NCI-H1694 (cell line): ENCODE data around the gene ITPR3.

Experiments used
- DNase-seq: peaks from one replicate; lab custom pipeline; 2025; lab: John Stamatoyannopoulos, UW

The ITPR3 gene

DNA sequence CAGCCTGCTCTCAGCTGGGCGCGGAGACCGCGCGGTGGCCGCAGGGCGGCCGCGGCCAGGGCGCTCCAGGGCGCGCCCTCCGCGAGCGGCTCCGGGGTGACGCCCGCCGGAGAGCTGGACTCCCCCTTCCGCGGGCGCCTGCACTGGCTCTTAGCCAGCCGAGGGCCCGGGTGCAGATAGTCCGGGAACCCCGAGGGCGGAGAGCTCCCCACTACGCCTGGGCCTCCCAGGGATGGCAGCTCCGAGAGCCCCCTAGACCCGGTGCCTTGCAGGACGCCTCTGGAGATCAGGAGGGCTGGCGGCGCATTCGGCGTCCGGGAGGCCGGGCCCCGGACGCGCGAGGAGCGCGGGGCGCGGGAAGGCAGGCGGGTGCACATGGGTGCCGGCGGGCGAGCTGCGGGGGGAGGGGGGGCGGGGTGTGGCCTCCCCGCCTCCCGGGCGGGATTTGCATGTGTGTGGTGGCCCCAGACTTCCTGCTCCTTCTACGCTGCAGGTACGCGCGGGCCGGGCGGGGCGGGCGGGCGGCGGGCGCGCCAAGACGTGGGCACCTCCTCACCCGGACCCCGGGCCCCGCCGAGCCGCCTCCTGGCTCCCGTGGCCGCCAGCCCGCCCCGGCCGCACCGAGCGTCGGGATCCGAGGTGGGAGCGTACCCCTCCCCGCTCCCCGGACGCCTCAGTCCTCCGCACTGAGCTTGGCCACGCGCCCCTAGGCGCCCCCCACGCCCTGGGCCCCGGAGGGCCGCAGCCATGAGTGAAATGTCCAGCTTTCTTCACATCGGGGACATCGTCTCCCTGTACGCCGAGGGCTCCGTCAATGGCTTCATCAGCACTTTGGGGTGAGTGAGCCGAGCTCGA is at the start of gene ITPR3:
TSS of gene ITPR3 (plus strand) at position 467 of the 855 bp plus-strand sequence. CDS start at position 748, 281 bp downstream.
- no peak for DNase-seq

- no peak for DNase-seq
Observed at GRCh38 chr6:33571637-33572316, 49.3 kb upstream of the ITPR3 start.

- DNase-seq: no peak
Observed at GRCh38 chr6:33575211-33575610, 45.9 kb upstream of the ITPR3 start.

DNA sequence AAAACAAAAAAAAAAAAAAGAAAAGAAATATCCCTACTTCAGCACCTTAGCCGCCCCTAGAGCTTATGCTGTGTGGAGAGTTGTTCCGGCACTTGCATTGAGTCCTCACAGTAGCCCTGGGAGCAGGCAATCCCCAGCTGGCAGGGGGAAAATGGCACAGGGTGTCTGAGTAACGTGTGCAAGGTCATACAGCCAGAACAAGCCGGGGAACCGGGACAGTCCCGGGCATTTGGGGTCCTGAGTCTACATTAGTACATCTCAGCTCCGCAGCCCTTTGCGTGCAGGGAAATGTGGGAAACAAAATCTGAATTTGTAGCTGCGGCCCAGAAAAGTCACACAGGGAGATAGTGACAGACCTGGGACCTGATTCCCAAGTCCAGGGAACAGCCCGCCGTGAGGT is 44.5 kb upstream of the ITPR3 start:
- DNase-seq: no peak

- no peak for DNase-seq
Observed at GRCh38 chr6:33577106-33577535, 44.0 kb upstream of the ITPR3 start.

DNA sequence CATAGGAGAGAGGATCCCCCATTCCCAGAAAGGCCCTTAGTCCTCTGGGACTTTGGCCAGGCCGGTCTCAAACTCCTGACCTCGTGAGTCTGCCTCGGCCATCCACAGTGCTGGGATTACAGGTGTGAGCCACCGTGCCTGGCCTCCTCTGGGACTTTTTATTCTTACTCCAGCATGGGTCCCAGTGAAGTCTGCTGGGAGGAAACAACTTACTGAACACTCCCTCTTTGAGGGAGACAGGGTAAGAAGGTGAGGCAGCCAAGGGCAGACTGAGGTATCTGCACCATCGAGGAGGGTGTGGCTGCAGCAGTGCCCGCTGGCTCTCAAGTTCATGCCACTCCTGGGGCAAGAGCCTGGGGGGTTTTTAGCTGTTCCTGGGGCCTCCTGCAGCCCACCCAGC is 43.4 kb upstream of the ITPR3 start:
- no peak for DNase-seq

DNA sequence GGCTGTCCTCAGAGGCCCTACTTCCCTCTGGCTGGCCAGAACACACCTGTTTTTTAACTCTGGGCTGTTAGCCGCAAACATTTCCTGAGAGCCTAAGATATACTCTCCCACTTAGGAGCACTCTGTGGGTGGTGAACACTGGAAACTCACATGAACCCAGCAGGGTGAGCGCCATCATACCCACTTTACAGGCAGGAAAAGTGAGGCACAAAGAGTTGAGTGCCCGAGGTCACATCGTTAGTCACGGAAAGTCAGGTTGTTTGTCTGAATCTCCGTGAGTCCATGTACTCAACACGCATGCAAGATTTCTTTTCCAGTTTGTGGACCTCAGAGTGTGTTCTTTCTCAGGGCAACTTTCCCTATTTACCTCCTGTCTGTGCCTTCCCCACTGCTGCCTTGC is 43.0 kb upstream of the ITPR3 start:
- no peak for DNase-seq

- DNase-seq: no peak
Observed at GRCh38 chr6:33578588-33579011, 42.5 kb upstream of the ITPR3 start.

DNA sequence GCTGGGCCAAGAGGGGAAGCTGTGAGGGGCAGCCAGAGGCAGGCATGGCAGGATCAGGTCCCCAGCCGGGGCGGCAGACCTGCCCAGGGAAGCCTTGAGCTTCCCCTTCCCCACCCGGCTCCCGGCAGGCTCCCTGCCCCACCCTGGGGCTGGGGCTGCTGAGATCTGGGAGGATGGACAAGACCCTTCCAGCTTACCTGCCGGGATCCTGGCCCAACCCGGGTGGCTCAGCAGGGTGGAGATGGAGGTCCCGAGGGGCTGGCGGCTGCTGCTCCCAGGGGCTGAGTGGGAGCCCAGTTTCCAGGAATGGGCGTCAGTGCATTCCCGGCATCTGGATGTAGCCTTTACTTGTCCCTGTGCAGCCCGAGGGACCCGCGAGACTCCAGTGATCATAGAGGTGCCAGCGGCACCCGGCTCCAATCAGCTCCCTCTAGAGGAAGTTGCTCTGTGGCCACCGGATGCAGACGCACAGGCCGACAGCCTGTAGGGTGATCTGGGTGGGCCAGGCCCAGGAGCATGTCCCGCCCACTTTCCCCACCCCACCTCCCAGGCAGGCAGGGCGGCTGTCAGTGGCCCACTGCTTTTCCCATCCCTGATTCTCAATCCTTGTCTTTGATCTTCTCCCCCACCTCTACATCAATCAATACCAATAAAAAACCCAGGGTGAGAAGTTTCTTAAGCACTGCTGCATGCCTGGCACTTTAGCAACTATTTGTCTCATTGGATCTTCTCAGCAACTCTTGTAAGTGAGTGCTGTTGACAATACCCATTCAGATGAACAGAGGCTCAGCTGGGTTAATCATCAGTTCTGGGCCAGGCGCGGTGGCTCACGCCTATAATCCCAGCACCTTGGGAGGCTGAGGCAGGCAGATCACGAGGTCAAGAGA is 41.1 kb upstream of the ITPR3 start, which contains the start of gene BAK1:
TSS of gene BAK1 (minus strand) at position 449 of the 887 bp plus-strand sequence. CDS start 2,672 bp downstream, outside the sequence.
- peak; percentile 87 for DNase-seq

GRCh38 chr6:33581186-33581585 is 39.9 kb upstream of the ITPR3 start:
- DNase-seq: no peak

DNA sequence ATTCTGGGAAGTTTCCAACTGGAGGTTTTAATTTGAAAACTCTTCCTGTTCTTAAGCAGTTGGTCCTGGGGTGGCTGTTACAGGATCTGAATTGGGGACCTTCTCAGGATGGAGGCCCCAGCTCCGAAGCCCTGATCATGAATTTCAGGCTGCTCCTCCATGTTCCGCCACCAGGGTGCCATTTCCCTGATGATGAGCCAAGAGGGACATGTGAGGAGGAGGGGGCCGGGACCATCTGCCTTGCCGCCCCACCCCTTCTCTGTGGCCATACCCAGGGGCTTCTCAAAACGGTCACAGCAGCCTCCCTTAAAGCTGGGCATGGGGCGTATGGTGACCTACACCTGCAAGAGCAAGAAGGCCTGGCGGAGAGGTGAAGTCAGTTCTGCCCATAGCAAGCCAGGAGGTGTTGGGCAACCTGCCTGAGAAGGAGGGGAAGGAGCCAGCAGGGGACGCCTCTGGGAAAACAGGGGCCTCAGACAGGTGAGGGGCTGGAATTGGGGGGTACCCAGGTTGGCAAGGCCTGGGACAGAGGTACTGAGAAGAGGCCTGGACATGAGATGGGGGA is 37.4 kb upstream of the ITPR3 start:
- DNase-seq: peak; percentile 62

DNA sequence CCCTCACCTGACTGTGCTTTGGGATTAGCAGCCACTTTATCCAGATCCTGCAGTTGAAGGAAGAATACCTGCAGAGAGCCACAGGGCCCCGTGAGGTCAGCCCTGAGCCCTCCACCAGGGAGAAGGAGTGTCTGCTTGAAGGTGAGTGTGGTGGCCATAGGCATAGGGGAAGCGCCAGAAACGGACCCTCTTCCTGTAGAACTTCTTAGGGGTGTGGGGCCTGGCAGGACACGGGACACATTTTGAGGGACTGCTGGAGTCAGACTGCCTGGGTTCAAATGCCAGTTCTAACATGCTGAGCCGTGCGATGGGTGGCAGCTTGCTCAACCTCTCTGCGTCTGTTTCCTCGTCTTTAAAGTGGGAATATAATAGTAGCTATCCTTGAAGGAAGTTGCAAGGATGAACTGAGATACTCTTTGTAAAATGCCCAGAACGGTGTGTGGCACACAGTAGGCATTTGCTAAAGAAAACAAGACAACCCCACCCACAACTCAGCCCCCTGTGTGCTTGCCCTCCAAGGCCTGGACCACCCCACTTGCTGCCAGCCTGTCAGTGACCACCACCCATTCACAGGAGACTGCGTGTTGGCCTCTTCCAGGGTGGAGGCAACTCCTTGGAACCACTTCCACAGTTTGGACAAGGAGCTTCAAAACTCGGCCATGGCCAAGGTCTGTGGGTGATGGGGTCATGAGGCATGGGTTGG is 36.3 kb upstream of the ITPR3 start:
- DNase-seq: no peak

DNA sequence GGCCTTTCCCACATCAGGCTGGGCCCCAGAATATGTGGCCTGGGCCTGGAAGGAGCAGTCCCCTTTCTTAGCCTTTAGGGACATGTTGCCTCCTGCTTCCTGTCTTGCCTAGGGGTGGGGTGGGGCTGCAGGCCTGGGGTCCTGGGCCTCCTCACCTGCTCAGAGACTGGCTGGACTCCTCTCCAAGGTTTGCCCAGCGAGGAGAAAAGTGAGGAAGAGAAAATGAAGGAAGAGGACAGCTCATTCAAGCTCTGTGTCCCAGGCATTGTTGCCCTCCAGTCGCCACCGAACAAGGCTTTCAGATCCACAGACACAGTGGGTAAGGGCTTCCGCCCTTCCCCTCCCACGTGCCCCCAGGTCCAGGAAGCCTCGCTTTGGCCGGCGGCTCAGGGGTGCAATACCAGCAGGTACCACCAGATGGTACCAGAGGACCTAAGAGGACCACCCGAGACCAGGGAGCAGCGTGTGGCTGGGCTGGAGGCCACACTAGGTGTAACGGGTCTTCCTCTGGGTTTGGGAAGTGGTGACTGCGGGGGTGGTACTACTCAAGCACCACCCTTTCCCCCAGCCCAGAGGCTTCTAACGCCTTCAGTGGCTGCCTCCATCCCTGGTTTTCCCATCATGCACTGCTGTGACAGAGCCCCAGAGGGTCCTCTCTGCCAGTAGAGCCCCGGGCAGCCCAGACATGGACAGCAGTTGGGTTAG is 35.6 kb upstream of the ITPR3 start:
- peak; percentile 44 for DNase-seq

GRCh38 chr6:33586108-33586640 is 34.9 kb upstream of the ITPR3 start:
- no peak for DNase-seq

DNA sequence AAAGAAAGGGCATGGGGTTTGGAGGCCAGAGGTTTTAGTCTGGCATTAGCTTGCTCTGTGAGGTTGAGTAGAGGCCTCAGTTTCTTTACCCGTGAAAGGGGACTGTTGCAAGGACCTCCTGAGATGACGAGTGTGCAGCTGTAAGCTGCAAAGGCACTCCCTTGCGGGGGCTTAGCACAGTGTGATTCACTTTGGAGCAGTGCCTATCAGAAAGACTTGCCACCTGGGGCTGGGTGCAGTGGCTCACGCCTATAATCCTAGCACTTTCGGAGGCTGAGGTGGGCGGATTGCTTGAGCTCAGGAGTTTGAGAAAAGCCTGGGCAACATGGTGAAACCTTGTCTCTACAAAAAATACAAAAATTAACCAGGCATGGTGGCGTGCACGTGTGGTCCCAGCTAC is 33.6 kb upstream of the ITPR3 start:
- no peak for DNase-seq

GRCh38 chr6:33588894-33589293 is 32.2 kb upstream of the ITPR3 start:
- DNase-seq: no peak

GRCh38 chr6:33589392-33589730 is 31.8 kb upstream of the ITPR3 start:
- no peak for DNase-seq

DNA sequence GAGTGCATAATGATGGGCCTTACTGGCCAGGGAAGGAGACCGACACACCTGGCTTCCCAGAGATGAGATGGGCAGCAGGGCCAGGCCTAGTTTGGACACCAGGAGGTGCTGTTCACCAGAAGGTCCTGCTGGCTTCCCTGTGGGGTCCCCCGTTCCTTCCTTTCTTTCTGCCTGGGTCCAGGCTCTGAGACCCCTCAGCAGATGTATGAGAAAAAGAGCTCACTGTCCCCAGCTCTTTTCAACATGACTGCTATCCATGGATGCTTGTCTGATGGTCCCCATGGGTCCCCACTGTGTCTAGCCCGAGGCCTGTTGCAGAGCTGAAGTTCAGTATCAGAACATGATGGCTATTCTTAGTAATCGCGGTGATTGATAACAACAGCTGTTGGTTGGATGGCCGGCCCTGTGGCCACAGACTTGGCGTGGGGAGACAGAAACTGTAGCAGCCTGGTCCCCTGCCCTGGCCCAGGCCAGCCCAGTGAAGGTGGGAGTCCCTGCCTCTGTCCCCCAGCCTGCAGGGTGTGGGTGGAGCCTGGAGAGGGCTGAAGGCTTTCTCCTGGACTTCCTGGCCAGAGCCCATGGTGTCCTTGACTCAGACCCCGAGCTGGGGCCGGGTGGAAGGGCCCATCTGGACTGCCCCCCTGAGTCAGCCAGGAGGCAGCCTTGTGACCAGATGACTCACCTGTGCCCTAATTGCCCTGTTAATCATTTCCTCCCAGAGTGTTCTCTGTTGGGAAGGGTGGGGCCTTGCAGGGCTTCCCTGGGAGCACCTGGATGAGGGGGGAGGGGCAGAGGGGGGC is 31.2 kb upstream of the ITPR3 start:
- DNase-seq: peak; percentile 31

- DNase-seq: no peak
Observed at GRCh38 chr6:33590531-33591198, 30.5 kb upstream of the ITPR3 start.
